Colonic mucosa (tissue), 4 donors: ENCODE measurements around the gene TES. TPM values are rescaled to one million over a fixed set of nuclear protein-coding genes. Genes with fewer than 3 reads are reported as not detected.

ENCODE experiments used
- DNase-seq: peaks from one replicate; pipeline ENCODE4 v3.0.0-alpha.2; 2020
- H3K27ac ChIP-seq: fragments of 200-600 bp; one replicate; pipeline ENCODE4 v1.8.0; 2021
- H3K27me3 ChIP-seq: fragments of 200-600 bp; one replicate; pipeline ENCODE4 v1.8.0; 2021
- H3K36me3 ChIP-seq: fragments of 200-600 bp; one replicate; pipeline ENCODE4 v1.8.0; 2021
- H3K4me1 ChIP-seq: fragments of 200-600 bp; one replicate; pipeline ENCODE4 v1.8.0; 2021; ENCODE audit warnings: mild to moderate bottlenecking
- H3K4me3 ChIP-seq: fragments of 200-600 bp; one replicate; pipeline ENCODE4 v1.8.0; 2021
- H3K9ac ChIP-seq, 2 donors: one replicate each; pipeline ENCODE4 v1.7.0; 2013; ENCODE audit warnings: control low read depth in 2 of 2, low read depth in 2 of 2, low read length in 2 of 2
- H3K9me3 ChIP-seq: fragments of 200-600 bp; one replicate; pipeline ENCODE4 v1.8.0; 2021
- CTCF ChIP-seq: fragments of 200-600 bp; IDR thresholded peaks from one replicate; pipeline ENCODE4 v1.8.0; 2022; ENCODE audit warnings: antibody characterized with exemption, mild to moderate bottlenecking
- intact Hi-C: fragments of 100-400 bp; cut with DNase I; formaldehyde crosslinking; loops from one replicate; pipeline ENCODE4 v1.14.1; 2022
- total RNA-seq, 2 donors: library from RNA; stranded (reverse); fragmentation: NEBNext Ultra II Directional in 1 of 2; extraction: Animal tissue kit (Norgen Biotek cat#: 25700) in 1 of 2; gene quantifications; one replicate each; pipeline ENCODE4 v1.2.1, GENCODE V29; 2021
- donor health status: healthy.
- donor health status: DM: no; HTN: no; CAD: no.
- donor health status: DM: no; HTN: no; CAD: no.

TES gene
- total RNA-seq, 2 donors from 2014 or later = 75.1 to 142 TPM

GRCh38 chr7:116251675-116252074 lies 41.3 kb downstream of the TES start:
- DNase-seq = no peak
- intact Hi-C loops = no loop called here
- Histone ChIP-seq H3K9ac (no peak overlapping the region), H3K4me3 (no peak overlapping the region), H3K9me3 (no peaks in the 10 kb centered on the region), H3K27me3 (no peaks in the 10 kb centered on the region), H3K36me3 (peaks cover 5% of the 10 kb centered on the region), H3K4me1 (no peaks in the 10 kb centered on the region), H3K27ac (no peak overlapping the region)
- no peak for TF ChIP-seq CTCF

- H3K27ac ChIP-seq = no peak overlapping the region
- no peak for DNase-seq
These were observed 41.9 kb downstream of the TES start for GRCh38 chr7:116252249-116252648.

DNA sequence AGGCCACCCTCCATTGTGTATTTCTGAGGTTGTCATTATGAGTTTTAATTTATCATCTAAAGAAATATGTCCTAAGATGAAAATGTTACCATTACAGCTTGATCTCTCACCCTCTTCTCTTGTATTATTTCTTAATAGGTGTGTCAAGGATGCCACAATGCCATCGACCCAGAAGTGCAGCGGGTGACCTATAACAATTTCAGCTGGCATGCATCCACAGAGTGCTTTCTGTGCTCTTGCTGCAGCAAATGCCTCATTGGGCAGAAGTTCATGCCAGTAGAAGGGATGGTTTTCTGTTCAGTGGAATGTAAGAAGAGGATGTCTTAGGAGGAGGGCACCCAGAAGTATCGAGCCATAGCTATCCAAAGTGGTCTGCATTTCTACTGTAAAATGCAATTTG lies 46.8 kb downstream of the TES start:
- Histone ChIP-seq H3K4me3 (no peak overlapping the region), H3K9ac (no peak overlapping the region), H3K27me3 (no peaks in the 10 kb centered on the region), H3K9me3 (no peaks in the 10 kb centered on the region), H3K27ac (no peak overlapping the region), H3K36me3 (no peaks in the 10 kb centered on the region), H3K4me1 (no peaks in the 10 kb centered on the region)
- intact Hi-C loops = no loop called here
- DNase-seq = no peak
- no peak for TF ChIP-seq CTCF

More at GRCh38 chr7:116252249-116252648, 41.9 kb downstream of the TES start:
- H3K4me3 ChIP-seq = no peak overlapping the region
- H3K9ac ChIP-seq = no peak overlapping the region
- no peaks in the 10 kb centered on the region for H3K9me3 ChIP-seq
- peaks cover 5% of the 10 kb centered on the region for H3K36me3 ChIP-seq
- no peaks in the 10 kb centered on the region for H3K4me1 ChIP-seq
- no peak for TF ChIP-seq CTCF
- H3K27me3 ChIP-seq = no peaks in the 10 kb centered on the region
- intact Hi-C loops = no loop called here

DNA sequence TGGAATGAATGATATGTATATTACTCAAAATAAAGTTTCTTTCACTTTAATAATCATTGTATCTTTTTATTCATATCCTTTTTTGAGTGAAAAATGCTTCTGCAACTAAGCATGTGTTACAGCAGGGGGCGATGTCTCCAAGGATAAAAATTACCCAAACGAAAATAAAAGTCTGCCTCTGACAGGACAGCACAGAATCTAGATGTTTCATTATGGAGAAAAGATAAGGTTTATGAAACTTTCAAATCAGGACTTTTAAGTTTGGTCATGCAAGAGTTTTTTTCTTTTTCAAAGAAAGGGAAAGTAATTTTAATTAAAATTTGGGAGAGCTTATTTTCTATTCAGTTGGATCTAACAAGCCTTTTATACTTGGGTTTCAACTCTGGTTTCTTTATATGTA lies 48.4 kb downstream of the TES start:
- TF ChIP-seq CTCF = peak; percentile 80
- Histone ChIP-seq H3K9ac (no peak overlapping the region), H3K9me3 (no peaks in the 10 kb centered on the region), H3K27ac (no peak overlapping the region), H3K4me1 (no peaks in the 10 kb centered on the region), H3K4me3 (no peak overlapping the region), H3K27me3 (no peaks in the 10 kb centered on the region), H3K36me3 (no peaks in the 10 kb centered on the region)
- DNase-seq = peak; percentile 37
- intact Hi-C loops = loop anchor here (2.0 kb wide), 1 partner anchor 330 kb away; no protein-coding TSS in a partner anchor

- H3K36me3 ChIP-seq = no peaks in the 10 kb centered on the region
- TF ChIP-seq CTCF = no peak
- no peaks in the 10 kb centered on the region for H3K4me1 ChIP-seq
- H3K4me3 ChIP-seq = no peak overlapping the region
- no peak for DNase-seq
- no peak overlapping the region for H3K27ac ChIP-seq
- no peaks in the 10 kb centered on the region for H3K9me3 ChIP-seq
- H3K27me3 ChIP-seq = no peaks in the 10 kb centered on the region
- intact Hi-C loops = loop anchor here (2.0 kb wide), 1 partner anchor 329 kb away; no protein-coding TSS in a partner anchor
- no peak overlapping the region for H3K9ac ChIP-seq
These were observed 49.0 kb downstream of the TES start for GRCh38 chr7:116259156-116259870.
